Measurements from ENCODE around the gene UQCC3.
A peak's percentile ranks its signal among the peaks of the same experiment; 100 is the strongest.
"Not testable (repeated sequence)": the region's sequence is repeated elsewhere in the genome, so short reads cannot be mapped to it uniquely, and the experiment has no call there.

The UQCC3 gene

DNA sequence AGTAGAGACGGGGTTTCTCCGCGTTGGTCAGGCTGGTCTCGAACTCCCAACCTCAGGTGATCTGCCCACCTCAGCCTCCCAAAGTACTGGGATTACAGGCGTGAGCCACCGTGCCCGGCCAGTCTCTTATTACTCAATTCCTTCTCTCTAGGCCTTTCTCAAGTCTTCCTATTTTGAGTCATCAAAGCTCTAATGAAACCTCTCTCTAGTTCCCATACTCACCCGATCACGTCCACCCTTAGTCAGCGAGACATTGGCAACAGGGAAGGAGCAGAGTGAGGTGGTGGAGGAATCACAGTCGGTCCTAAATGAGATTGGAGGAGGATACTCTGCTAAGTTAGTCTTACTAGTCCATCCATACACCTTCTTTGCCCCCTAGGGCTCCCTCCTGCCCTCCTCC lies 30.8 kb downstream of the UQCC3 start:
- no peak for DNase-seq (ENCODE audit: low read depth in 1 of 2, low spot score in 1 of 2)

DNA sequence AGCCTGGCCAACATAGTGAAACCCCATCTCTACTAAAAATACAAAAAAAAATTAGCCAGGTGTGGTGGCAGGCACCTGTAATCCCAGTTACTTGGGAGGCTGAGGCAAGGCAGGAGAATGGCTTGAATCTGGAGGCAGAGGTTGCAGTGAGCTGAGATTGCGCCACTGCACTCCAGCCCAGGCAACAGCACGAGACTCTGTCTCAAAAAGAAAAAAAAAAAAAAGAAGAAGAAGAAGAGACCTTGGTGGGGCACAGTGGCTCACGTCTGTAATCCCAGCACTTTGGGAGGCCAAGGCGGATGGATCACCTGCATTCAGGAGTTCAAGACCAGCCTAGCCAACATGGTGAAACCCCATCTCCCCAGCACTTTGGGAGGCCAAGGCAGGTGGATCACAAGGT lies 32.4 kb downstream of the UQCC3 start:
- not testable (repeated sequence) for DNase-seq (ENCODE audit: low read depth in 1 of 2, low spot score in 1 of 2)

DNA sequence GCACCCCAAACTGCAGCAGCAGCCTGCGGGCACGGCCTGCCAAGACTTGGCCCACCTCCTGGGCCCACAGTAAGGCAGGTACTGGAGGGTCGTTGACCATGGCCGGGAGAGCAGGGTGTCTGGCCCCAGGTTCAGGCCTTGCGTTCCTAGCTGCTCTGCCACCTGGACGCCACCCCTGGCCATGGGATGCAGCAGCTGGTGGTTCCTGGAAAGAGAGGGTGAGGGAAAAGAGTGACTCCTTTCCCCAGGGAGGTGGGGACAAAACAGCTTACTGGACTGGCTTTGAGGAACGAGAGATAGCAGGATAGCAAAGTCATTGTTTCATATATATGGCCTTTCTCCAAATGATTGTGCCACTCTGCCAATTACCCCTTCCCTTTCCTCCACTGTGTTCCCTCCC lies 33.9 kb downstream of the UQCC3 start:
- DNase-seq (ENCODE audit: low read depth in 1 of 2, low spot score in 1 of 2): no peak

DNA sequence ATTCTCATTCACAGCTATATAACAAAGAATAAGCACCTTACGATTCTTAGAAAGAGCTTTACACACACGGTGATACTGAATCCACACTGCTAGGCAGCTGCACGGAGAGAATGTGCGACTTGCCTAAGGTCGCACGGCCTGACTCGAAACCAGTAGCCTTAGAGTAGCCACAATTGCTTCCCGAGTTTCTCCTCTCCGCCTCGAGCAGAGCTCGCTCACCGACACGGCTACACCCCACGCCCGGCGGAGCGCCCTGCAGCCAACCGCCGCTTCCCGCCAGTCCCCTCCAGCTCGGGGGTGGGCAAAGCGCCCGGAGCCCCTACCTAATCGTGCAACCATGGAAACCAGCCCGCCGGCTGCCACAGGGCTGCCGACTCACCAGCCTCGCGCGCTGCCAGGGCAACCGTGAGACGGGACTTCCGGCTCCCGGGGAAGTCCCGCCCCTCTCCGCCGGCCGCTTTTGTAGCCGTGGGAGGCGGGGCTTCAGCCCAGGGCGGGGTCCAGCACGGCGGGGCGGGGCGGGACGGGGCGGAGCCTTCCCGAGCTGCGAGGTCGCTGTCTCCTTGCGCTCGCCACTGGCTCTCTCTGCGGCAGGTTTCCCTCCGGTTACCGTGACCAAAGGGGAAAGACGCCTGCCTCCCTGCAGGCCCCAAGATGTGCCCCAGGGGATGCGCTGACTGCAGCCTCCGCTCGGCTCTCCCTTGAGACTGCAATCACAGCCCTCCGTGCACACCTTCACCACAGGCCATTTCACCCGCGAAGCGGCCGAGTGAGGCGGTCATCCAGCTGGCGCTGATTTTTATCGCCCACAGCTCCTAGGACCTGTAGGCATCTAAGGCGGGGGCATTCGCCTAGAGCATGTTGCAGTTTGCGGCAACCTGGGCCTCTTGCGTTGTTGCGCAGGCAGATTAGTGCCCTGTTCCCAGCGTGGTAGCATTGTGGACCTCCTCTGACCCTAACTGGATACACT lies 34.7 kb downstream of the UQCC3 start:
- peak; percentile 92 to 93 for DNase-seq (ENCODE audit: low read depth in 1 of 2, low spot score in 1 of 2)

DNA sequence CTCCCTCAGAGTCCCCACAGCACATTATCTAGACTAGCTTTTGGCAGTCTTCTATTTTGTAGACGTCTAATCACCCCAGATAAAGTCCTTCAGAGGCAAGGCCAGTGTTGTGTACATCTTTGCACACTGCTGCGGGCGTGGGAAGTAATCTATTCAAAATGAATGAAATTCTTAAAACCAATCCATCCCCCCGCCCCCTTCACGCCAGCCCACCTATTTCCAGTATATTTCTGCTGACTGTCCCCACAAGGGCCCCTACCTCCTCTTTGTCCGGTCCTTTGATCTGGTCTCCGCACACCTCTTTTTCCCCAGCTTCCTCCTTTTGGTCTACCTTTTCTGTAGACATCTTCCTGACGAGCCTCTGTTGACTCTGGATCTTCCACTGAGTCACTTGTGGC lies 35.4 kb downstream of the UQCC3 start:
- DNase-seq (ENCODE audit: low read depth in 1 of 2, low spot score in 1 of 2): no peak

DNA sequence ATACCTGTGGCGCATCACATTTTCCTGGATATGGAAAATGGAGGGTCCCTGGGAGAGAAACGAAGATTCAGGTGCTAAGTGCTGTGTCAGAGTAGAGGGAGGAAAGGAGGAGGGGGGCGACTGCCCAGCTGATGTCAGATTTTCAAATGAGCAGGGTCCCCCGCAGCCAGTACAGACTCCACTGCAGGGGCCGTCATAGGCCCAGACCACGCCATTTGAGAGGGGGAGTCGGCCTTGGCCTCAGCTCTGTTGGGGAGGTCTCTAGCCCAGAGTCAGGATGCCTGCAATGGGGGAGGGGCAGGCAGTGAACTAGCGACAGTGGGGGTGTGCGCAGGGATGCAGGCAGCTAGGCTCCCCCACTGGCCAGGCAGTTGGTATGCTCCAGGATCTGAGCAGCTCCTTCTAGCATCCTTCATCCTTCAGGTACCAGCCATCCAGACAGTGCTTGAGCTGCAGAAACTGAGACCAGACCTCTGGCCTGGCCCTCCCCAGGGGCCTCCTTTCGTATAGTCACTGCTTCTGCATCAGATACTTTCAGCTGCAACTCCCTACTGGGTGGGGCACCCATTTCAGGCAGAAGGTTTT lies 35.9 kb downstream of the UQCC3 start, which contains the start of the genes BSCL2 and GNG3:
Gene BSCL2, minus strand, starts transcription at position 148 of the 585 bp plus-strand sequence. CDS start 229 bp downstream, outside the sequence.
Gene GNG3, plus strand, starts transcription at position 400 of the 585 bp plus-strand sequence. CDS start 620 bp downstream, outside the sequence.
- DNase-seq (ENCODE audit: low read depth in 1 of 2, low spot score in 1 of 2): no peak

DNA sequence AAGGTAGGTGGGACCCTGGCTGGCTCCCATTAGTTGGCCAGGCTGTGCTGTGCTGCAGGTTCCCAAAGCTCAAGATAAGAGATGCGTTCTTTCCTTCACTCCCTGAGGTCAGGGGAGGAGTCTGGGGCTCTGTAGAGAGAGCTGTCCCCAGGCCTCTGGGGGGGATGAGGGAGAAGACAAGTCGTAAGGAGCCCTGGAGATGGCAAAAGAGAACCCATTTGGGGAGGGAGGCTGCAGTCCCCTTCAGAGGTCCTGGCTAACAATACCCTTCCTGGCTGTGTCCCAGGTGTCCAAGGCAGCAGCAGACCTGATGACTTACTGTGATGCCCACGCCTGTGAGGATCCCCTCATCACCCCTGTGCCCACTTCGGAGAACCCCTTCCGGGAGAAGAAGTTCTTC lies 36.9 kb downstream of the UQCC3 start:
- DNase-seq (ENCODE audit: low read depth in 1 of 2, low spot score in 1 of 2): no peak

DNA sequence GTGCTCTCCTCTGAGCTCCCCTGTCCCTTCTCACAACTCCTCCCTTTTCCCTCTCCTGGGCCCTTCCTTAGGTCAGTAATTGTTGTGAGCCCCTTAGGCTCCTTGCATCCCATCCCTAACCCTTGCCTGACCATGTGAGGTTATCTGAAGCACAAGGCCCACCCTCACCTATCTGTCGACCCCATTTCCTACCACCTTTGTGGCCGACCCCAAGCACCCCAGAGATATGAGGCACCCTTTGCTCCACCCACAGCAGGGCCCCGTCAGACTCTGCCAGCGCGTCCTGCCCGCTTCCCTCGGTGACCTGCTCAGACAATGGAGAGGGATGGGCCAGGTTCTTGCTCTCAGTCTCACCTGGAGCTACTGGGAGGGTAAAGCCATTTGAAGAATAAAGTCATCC lies 37.3 kb downstream of the UQCC3 start:
- DNase-seq (ENCODE audit: low read depth in 1 of 2, low spot score in 1 of 2): peak in 1 of 2 donors; percentile 25

DNA sequence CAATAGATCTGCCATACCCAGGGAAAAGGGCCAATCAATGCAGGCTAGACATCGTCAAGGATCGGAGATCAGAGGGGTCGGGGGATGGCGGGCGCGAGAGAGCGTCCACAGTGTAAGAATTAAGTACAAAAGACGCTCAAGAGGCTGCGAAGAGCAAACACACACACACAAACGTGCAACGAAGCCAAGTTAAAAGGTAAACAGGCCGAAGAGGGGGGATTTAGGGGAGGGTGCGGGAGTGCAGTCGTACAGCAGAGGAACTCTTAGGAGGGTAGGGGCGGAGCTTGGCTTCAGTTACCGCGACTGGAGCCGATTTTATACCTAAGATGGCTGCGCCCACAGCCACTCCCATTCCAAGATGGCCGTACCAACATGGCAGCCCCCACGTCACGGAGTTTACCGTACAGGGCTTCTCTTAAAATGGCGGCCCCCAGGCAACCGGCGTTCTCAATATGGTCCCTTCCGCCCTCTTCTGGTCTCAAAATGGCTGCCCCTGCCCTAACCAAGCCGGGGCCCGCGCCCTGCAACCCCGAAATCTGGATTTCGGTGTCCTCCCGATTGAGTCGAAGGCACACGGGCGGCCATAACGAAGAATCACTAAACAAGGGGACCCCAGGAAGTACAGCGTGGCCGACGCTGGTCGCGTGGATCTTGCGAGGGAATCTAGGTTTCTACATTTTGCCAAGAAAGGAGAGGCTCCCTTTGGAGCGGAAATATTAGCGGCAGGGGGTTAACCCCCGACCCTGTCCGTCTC lies 38.0 kb downstream of the UQCC3 start:
- peak; percentile 85 to 93 for DNase-seq (ENCODE audit: low read depth in 1 of 2, low spot score in 1 of 2)

DNA sequence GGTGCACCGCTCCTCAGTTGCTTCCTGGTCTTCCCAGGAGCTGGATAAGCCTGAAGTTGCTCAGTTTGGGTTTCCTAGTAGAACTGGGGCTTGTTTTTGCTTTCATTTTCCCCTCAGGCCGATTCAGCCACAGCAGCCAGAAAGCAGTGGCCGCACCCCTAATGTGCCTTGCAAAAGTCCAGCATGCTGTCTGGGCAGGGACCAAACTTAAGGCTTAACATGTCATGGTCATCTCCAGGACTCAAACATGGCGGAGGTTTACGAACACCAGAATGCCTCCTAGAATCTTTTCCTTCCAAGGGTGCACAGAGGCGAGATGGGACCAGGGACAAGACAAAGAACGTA lies 38.5 kb downstream of the UQCC3 start:
- peak in 1 of 2 donors; percentile 10 for DNase-seq (ENCODE audit: low read depth in 1 of 2, low spot score in 1 of 2)

DNA sequence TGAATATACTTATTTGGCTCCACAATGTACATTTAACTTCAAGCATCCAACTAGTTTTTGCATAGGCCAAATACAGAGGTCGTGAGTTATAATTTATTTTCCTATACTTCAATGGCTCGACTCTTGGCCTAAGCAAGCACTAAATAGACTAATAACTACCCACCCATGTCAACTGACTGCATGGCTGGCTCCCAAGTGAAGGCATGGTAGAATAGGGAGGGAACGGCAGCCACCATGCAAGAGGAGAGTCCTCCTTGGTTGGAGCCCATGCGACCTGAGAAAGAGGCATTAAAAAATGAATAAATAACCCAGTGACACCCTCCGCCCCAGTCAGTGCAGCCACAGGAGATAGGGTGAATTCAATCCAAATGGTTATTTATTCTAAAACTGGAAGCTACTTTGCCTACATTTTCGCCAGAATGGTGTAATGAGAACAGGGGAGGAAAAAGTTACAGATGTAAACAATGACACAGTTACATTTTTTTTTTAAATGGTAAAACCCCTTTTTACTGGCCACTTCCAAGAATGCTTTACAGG lies 40.9 kb downstream of the UQCC3 start:
- no peak for DNase-seq (ENCODE audit: low read depth in 1 of 2, low spot score in 1 of 2)

DNA sequence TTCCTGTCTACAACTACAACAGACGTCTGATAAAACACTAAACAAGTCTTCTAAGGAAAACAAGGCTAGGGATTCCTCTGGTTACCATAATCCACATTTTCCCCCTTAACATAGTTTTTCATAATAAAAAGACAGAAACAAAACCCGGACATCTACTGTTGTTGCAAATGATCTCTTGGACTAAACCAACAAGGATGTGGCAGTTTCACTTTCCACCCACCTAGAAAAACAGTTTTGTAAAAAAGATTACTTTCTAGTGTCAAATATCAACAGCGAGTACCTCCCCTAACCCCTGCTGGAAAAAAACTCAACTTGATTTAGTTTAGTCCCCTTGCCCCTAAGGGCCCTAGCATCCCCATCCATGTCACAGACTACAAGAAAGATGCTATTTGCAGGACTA lies 41.4 kb downstream of the UQCC3 start:
- DNase-seq (ENCODE audit: low read depth in 1 of 2, low spot score in 1 of 2): no peak

DNA sequence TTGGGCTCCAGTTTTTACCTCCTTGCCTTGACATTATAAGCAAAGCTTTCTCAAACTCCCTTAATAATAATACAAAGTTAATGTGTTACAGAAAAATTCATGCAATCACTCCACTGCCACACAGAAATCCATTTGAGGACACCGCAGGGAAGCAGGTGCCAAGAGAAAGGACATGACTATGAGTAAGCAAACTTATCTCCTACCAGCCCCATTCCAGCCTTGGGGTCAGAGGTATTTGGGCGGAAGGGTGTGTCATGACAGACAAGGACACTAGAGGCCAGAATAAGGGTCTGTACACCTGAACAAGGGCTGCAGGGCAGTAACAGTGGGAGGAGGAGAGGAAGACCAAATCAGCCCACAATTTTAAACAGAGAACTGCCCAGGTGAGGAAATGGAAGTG lies 41.9 kb downstream of the UQCC3 start:
- DNase-seq (ENCODE audit: low read depth in 1 of 2, low spot score in 1 of 2): no peak

DNA sequence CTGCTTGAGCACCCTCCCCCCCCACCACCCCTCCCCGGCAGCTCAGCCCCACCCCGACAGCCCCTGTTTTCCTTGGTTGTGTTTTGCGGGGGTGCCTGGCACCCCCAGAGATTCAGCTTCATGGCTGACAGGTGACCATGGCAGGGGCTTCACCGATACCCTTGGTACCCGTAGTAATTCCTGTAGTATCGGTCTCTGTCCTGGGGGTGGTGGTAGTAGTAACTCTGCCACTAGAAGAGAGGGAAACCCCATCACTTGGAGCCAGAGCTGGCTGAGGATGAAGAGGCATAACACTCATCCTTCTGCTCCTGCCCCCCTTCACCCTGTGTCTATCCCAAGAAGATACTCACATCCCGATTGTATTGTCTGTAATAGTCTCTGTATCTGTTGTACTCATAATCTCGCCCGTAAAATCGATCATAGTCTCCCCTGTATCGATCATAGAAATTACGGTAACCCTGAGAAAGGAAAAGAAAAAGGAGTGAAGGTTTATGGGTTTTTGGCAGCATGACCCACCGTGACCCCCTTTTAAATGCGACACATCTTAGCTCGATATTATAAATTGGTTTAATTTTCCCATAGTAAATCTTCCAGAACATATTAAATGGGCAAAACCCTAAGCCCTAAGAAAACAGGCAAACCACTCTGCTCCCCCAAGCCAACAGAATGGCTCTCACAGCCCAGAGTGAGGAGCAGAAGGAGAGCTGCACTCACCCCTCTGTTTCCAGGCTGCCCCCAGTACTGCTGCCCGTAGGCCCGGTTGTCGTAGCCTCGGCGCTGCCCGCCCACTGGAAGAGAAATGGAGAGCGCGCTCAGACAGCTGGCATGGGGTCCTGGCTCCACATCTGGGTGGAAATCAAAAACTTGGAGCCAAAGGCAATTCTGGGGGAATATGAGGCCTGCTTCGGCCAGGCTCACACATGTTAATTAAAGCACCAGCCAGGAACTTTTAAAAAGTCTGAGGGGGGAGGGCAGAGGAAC lies 44.0 kb downstream of the UQCC3 start:
- no peak for DNase-seq (ENCODE audit: low read depth in 1 of 2, low spot score in 1 of 2)

DNA sequence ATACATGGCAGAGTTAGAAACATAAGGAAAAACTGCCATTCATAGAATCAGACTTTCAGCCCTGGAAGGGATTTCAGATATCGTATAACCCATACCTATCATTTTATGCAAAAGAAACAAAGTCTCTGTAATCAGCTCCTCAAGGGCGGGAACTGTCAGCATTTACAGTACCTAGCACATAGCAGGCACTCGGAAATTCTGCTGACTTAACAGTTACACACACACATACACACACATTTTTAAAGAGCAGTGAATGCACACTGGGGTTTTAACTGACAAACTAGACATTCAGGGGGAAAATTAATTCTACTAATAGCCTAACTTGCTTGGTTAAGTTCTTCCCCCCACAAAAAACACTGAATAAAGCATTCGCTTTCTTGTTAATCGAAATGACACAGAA lies 44.7 kb downstream of the UQCC3 start:
- no peak for DNase-seq (ENCODE audit: low read depth in 1 of 2, low spot score in 1 of 2)

DNA sequence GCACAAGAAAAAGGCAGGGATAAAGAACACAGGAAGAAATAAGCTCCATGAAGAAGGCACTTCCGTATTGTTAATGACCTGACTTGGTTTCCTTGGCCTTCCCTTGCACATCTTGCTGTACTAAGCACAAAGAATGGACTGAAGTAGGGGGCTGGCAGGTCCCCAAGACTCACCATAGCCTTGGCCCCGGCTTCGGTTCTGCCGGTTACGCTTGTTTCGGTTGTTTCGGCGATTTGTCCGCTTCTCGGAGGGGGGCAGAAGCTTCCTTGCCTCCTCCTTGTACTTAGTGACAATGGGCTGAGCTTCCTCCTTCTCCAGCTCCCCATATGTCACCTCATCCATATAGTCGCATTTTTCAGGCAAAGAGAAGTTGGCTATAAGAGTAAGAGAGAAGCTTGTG lies 45.3 kb downstream of the UQCC3 start:
- DNase-seq (ENCODE audit: low read depth in 1 of 2, low spot score in 1 of 2): no peak

DNA sequence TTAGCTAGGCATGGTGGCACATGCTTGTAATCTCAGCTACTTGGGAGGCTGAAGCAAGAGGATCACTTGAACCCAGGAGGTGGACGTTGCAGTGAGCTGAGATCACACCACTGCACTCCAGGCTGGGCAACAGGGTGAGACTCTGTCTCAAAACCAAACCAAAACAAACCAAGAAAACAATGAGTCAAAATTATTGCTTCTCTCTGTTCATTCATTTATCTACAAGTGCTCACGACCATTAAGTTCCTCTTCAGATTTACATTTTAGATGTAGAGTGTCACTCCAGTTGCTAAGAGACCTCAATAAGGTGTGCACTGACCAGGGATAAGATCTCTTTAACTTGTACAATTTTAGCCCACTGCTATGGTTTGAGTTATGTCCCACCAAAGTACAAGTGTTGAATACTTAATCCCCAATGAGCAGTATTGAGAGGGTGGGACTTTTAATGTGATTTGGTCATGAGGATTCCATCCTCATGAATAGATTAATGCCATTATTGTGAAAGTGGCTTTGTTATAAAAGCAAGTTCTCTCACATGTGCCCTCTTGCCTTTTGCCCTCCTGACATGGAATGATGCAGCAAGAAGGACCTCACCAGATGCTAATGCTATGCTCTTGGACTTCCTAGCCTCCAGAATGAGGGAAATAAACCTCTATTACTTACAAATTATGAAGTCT lies 48.0 kb downstream of the UQCC3 start:
- DNase-seq (ENCODE audit: low read depth in 1 of 2, low spot score in 1 of 2): no peak

DNA sequence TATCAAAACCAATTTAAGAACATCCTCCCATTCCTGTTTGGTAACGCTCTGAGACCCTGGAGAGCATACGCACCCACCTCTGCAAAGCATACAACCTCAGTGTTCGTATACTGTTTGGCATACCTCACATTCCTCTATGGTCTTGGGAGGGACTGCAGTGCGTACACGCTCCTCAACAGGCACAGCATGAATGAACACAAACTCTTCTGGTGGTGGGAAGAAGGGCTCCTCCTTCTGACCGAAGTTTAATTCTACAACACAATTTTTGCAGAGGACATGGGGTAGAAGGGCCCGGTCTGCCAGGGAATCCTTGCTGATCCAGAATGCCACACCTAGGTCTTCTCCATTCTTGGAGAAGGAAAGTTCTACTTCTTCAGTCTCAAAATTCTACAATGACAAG lies 50.5 kb downstream of the UQCC3 start:
- no peak for DNase-seq (ENCODE audit: low read depth in 1 of 2, low spot score in 1 of 2)

Data from stimulated activated CD4-positive, alpha-beta T cell treated with anti-CD3 and anti-CD28 coated beads, Interleukin-15, amount 100 ng/mL, for 1 hour (primary cell).